ENCODE results near the gene NKD1. TPM values are rescaled to one million over a fixed set of nuclear protein-coding genes. Genes with fewer than 3 reads are reported as not detected.

The NKD1 gene
- total RNA-seq, 1 donor from 2014 or later: under 0.01 TPM

- H3K4me3 ChIP-seq (ENCODE audit: low read depth, low read length): no peak overlapping the region
- no peak for DNase-seq (ENCODE audit: low read depth)
- H3K36me3 ChIP-seq (ENCODE audit: control insufficient read depth, insufficient read depth, low read length): no peaks in the 10 kb centered on the region
- no peak for TF ChIP-seq CTCF (IDR thresholded peaks at IDR 0.05; ENCODE audit: insufficient read depth, low read length, severe bottlenecking)
- FAIRE-seq: no peak
- no peaks in the 10 kb centered on the region for H3K27me3 ChIP-seq (ENCODE audit: control insufficient read depth, insufficient read depth, low read length)
Observed at GRCh38 chr16:50604065-50604418, 55.8 kb downstream of the NKD1 start.

GRCh38 chr16:50604610-50605009 is 56.4 kb downstream of the NKD1 start:
- no peaks in the 10 kb centered on the region for H3K36me3 ChIP-seq (ENCODE audit: control insufficient read depth, insufficient read depth, low read length)
- no peak for TF ChIP-seq CTCF (IDR thresholded peaks at IDR 0.05; ENCODE audit: insufficient read depth, low read length, severe bottlenecking)
- H3K27me3 ChIP-seq (ENCODE audit: control insufficient read depth, insufficient read depth, low read length): no peaks in the 10 kb centered on the region
- FAIRE-seq: no peak
- no peak overlapping the region for H3K4me3 ChIP-seq (ENCODE audit: low read depth, low read length)
- DNase-seq (ENCODE audit: low read depth): no peak

GRCh38 chr16:50605733-50606430 is 57.7 kb downstream of the NKD1 start:
- Histone ChIP-seq H3K36me3 (ENCODE audit: control insufficient read depth, insufficient read depth, low read length) (no peaks in the 10 kb centered on the region), H3K4me3 (ENCODE audit: low read depth, low read length) (no peak overlapping the region), H3K27me3 (ENCODE audit: control insufficient read depth, insufficient read depth, low read length) (no peaks in the 10 kb centered on the region)
- FAIRE-seq (no peak), DNase-seq (ENCODE audit: low read depth) (no peak)
- no peak for TF ChIP-seq CTCF (IDR thresholded peaks at IDR 0.05; ENCODE audit: insufficient read depth, low read length, severe bottlenecking)

- TF ChIP-seq CTCF (IDR thresholded peaks at IDR 0.05; ENCODE audit: insufficient read depth, low read length, severe bottlenecking): no peak
- FAIRE-seq (no peak), DNase-seq (ENCODE audit: low read depth) (no peak)
Observed at GRCh38 chr16:50606431-50607050, 58.3 kb downstream of the NKD1 start.

GRCh38 chr16:50607051-50607431 is 58.8 kb downstream of the NKD1 start:
- FAIRE-seq: no peak
- Histone ChIP-seq H3K4me3 (ENCODE audit: low read depth, low read length) (no peak overlapping the region), H3K27me3 (ENCODE audit: control insufficient read depth, insufficient read depth, low read length) (no peaks in the 10 kb centered on the region), H3K36me3 (ENCODE audit: control insufficient read depth, insufficient read depth, low read length) (no peaks in the 10 kb centered on the region)
- no peak for TF ChIP-seq CTCF (IDR thresholded peaks at IDR 0.05; ENCODE audit: insufficient read depth, low read length, severe bottlenecking)
- DNase-seq (ENCODE audit: low read depth): no peak

More at GRCh38 chr16:50606431-50607050, 58.3 kb downstream of the NKD1 start:
- Histone ChIP-seq H3K36me3 (ENCODE audit: control insufficient read depth, insufficient read depth, low read length) (no peaks in the 10 kb centered on the region), H3K27me3 (ENCODE audit: control insufficient read depth, insufficient read depth, low read length) (no peaks in the 10 kb centered on the region), H3K4me3 (ENCODE audit: low read depth, low read length) (no peak overlapping the region)

All from bronchial epithelial cell (primary cell).